ENCODE data around the gene MAGI2. TPM values are rescaled to one million over a fixed set of nuclear protein-coding genes. Genes with fewer than 3 reads are reported as not detected.

The MAGI2 gene
- total and polyA plus RNA-seq, 2 of the 13 experiments (the other 11 are each of a cell fraction or from before 2014, with no cell fraction given): 1.5 to 3.8 TPM

DNA sequence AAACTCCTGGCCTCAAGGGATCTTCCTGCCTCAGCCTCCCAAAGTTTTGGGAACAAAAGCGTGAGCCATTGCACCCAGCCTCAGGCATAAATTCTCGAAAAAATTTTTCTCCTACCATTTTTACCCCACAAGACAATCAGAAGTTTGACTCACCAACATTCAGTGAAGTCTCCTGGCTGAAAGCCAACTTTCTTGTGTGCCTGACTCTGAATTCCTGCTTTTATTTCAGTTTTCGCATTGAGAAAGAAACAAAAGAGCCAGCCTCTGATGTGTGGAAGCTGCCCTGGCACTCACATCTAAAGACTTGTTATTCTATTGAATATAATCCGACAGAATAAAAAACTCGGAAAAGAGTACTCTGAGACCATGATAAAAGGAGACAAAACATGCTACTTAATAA is 402.9 kb downstream of the MAGI2 start:
- Histone ChIP-seq H3K4me3 (replicated peaks in 1 of 3; ENCODE audit: insufficient read depth in 1 of 3, low read depth in 2 of 3, low read length in 3 of 3) (no peak overlapping the region), H4K20me1 (ENCODE audit: insufficient read depth, low read length) (no peaks in the 10 kb centered on the region), H2AFZ (ENCODE audit: low read length) (no peak overlapping the region), H3K27ac (ENCODE audit: extremely low read length, insufficient read depth, low read length) (no peak overlapping the region), H3K9me3 (ENCODE audit: low read length) (no peaks in the 10 kb centered on the region), H3K9ac (ENCODE audit: insufficient read depth, low read depth, low read length) (no peak overlapping the region), H3K27me3 (ENCODE audit: control insufficient read depth in 1 of 2, insufficient read depth in 2 of 2, low read length in 2 of 2) (no peaks in the 10 kb centered on the region), H3K4me2 (ENCODE audit: low read depth, low read length) (no peak overlapping the region), H3K79me2 (ENCODE audit: insufficient read depth, low read length) (no peaks in the 10 kb centered on the region), H3K4me1 (ENCODE audit: insufficient read depth, low read length) (no peaks in the 10 kb centered on the region; the same call in 1 of the 2 replicates), H3K36me3 (replicated peaks in 1 of 2; ENCODE audit: control insufficient read depth in 1 of 2, insufficient read depth in 2 of 2, low read length in 2 of 2) (no peaks in the 10 kb centered on the region)
- BruUV-seq (replicated peaks): no TSS peak
- 71% methylated on average over 5 of the region's 5 CpGs for WGBS (ENCODE audit: low lambda C conversion rate)
- in situ Hi-C loops (cut with HindIII; ENCODE audit: extremely low pct_ligation_motif_present, low pct_unique_long_range_greater_than_20kb) (no loop called here), intact Hi-C loops (cut with micrococcal nuclease; ENCODE audit: unreplicated experiment) (no loop called here)
- POLR2A ChIA-PET: no interaction called here
- TF ChIP-seq ZFP90 (CRISPR knock-in tag; IDR thresholded peaks at IDR 0.05; ENCODE audit: borderline replicate concordance) (no peak), DNMT1 (CRISPR knock-in tag; IDR thresholded peaks at IDR 0.05) (no peak), TEAD3 (CRISPR knock-in tag; optimal IDR thresholded peaks at IDR 0.05; ENCODE audit: borderline replicate concordance) (no peak), ZFY (CRISPR knock-in tag; IDR thresholded peaks at IDR 0.05) (no peak), POLR2A (IDR thresholded peaks at IDR 0.05; ENCODE audit: insufficient read depth in 1 of 2, low read depth in 2 of 2, low read length in 2 of 2) (no peak), ZNF816 (CRISPR knock-in tag; IDR thresholded peaks at IDR 0.05; ENCODE audit: borderline replicate concordance) (no peak), ATF7 (IDR thresholded peaks at IDR 0.05) (no peak), ATF7 (CRISPR knock-in tag; IDR thresholded peaks at IDR 0.05) (no peak), SP2 (CRISPR knock-in tag; IDR thresholded peaks at IDR 0.05) (no peak), NR2F6 (IDR thresholded peaks at IDR 0.05) (no peak), NR2F6 (CRISPR knock-in tag; IDR thresholded peaks at IDR 0.05) (no peak), CEBPB (IDR thresholded peaks at IDR 0.05; ENCODE audit: borderline replicate concordance, low read depth, low read length) (no peak), CCDC6 (CRISPR knock-in tag; IDR thresholded peaks at IDR 0.05) (no peak), HES4 (CRISPR knock-in tag; IDR thresholded peaks at IDR 0.05; ENCODE audit: borderline replicate concordance) (no peak)
- TF ChIP-seq, protein P1, sequence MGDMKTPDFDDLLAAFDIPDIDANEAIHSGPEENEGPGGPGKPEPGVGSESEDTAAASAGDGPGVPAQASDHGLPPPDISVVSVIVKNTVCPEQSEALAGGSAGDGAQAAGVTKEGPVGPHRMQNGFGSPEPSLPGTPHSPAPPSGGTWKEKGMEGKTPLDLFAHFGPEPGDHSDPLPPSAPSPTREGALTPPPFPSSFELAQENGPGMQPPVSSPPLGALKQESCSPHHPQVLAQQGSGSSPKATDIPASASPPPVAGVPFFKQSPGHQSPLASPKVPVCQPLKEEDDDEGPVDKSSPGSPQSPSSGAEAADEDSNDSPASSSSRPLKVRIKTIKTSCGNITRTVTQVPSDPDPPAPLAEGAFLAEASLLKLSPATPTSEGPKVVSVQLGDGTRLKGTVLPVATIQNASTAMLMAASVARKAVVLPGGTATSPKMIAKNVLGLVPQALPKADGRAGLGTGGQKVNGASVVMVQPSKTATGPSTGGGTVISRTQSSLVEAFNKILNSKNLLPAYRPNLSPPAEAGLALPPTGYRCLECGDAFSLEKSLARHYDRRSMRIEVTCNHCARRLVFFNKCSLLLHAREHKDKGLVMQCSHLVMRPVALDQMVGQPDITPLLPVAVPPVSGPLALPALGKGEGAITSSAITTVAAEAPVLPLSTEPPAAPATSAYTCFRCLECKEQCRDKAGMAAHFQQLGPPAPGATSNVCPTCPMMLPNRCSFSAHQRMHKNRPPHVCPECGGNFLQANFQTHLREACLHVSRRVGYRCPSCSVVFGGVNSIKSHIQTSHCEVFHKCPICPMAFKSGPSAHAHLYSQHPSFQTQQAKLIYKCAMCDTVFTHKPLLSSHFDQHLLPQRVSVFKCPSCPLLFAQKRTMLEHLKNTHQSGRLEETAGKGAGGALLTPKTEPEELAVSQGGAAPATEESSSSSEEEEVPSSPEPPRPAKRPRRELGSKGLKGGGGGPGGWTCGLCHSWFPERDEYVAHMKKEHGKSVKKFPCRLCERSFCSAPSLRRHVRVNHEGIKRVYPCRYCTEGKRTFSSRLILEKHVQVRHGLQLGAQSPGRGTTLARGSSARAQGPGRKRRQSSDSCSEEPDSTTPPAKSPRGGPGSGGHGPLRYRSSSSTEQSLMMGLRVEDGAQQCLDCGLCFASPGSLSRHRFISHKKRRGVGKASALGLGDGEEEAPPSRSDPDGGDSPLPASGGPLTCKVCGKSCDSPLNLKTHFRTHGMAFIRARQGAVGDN (CRISPR knock-in tag; IDR thresholded peaks at IDR 0.05): no peak
- TF ChIP-seq, protein P2, sequence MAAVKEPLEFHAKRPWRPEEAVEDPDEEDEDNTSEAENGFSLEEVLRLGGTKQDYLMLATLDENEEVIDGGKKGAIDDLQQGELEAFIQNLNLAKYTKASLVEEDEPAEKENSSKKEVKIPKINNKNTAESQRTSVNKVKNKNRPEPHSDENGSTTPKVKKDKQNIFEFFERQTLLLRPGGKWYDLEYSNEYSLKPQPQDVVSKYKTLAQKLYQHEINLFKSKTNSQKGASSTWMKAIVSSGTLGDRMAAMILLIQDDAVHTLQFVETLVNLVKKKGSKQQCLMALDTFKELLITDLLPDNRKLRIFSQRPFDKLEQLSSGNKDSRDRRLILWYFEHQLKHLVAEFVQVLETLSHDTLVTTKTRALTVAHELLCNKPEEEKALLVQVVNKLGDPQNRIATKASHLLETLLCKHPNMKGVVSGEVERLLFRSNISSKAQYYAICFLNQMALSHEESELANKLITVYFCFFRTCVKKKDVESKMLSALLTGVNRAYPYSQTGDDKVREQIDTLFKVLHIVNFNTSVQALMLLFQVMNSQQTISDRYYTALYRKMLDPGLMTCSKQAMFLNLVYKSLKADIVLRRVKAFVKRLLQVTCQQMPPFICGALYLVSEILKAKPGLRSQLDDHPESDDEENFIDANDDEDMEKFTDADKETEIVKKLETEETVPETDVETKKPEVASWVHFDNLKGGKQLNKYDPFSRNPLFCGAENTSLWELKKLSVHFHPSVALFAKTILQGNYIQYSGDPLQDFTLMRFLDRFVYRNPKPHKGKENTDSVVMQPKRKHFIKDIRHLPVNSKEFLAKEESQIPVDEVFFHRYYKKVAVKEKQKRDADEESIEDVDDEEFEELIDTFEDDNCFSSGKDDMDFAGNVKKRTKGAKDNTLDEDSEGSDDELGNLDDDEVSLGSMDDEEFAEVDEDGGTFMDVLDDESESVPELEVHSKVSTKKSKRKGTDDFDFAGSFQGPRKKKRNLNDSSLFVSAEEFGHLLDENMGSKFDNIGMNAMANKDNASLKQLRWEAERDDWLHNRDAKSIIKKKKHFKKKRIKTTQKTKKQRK (IDR thresholded peaks at IDR 0.05; ENCODE audit: low read length): no peak
- TF ChIP-seq, protein P3, sequence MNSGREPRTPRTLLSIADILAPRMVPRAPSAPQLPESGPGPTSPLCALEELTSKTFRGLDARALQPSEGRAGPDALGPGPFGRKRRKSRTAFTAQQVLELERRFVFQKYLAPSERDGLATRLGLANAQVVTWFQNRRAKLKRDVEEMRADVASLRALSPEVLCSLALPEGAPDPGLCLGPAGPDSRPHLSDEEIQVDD (CRISPR knock-in tag; IDR thresholded peaks at IDR 0.05; ENCODE audit: borderline replicate concordance): no peak
- TF ChIP-seq, protein P4, sequence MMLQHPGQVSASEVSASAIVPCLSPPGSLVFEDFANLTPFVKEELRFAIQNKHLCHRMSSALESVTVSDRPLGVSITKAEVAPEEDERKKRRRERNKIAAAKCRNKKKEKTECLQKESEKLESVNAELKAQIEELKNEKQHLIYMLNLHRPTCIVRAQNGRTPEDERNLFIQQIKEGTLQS (CRISPR knock-in tag; IDR thresholded peaks at IDR 0.05): no peak
- ATAC-seq: no peak
- CTCF ChIA-PET (ENCODE audit: low intra/inter-chr PET ratio, low total read pairs): no interaction called here
- no peak for DNase-seq (ENCODE audit: low spot score)
- no peak for FAIRE-seq
